Mammary epithelial cell (primary cell): ENCODE measurements around the gene COPE.

Experiments
- EZH2 ChIP-seq: IDR thresholded peaks from 2 replicates; pipeline ENCODE4 v1.6.1; 2012; ENCODE audit warnings: low read length, inconsistent platforms, borderline replicate concordance
- TF ChIP-seq, protein P1 (sequence below), 2 donors: IDR thresholded peaks in 1 of 2; conservative IDR thresholded peaks in 1 of 2; 2 replicates each; pipeline ENCODE4 v1.5.1; 2011 to 2012; ENCODE audit warnings: inconsistent platforms in 2 of 2, low read length in 2 of 2, mild to moderate bottlenecking in 2 of 2, control low read depth in 1 of 2, low read depth in 1 of 2; ENCODE audit not compliant: insufficient read depth in 1 of 2; ENCODE audit errors: extremely low read depth in 1 of 2

DNA sequence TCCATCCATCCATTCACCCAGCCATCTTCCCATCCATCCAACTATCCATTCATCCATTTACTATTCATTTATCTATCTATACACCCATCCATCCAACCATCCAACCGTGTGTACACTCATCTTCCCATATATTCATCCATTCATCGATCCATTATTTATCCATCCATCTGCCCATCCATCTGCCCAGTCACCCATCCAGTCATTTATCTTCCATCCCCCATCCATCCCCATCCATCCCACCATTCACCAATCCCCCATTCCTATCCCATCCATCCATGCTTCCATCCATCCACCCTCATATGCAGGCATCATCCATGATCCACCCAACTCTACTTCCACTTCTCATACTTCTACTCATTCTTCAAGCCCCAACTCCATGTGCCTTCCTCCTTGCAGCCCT is 35.9 kb upstream of the COPE start:
- TF ChIP-seq, protein P1, sequence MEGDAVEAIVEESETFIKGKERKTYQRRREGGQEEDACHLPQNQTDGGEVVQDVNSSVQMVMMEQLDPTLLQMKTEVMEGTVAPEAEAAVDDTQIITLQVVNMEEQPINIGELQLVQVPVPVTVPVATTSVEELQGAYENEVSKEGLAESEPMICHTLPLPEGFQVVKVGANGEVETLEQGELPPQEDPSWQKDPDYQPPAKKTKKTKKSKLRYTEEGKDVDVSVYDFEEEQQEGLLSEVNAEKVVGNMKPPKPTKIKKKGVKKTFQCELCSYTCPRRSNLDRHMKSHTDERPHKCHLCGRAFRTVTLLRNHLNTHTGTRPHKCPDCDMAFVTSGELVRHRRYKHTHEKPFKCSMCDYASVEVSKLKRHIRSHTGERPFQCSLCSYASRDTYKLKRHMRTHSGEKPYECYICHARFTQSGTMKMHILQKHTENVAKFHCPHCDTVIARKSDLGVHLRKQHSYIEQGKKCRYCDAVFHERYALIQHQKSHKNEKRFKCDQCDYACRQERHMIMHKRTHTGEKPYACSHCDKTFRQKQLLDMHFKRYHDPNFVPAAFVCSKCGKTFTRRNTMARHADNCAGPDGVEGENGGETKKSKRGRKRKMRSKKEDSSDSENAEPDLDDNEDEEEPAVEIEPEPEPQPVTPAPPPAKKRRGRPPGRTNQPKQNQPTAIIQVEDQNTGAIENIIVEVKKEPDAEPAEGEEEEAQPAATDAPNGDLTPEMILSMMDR (conservative IDR thresholded peaks at IDR 0.05 in 1 of 2, IDR thresholded peaks at IDR 0.05 in 1 of 2; ENCODE audit: extremely low read depth in 1 of 2, insufficient read depth in 1 of 2, low read depth in 1 of 2, low read length in 2 of 2) = no peak
- TF ChIP-seq EZH2 = no peak
